Keratinocyte (primary cell): ENCODE results near the gene TBCD.

Experiments
- EZH2 ChIP-seq: IDR thresholded peaks from one replicate; pipeline ENCODE4 v1.6.1; 2012; ENCODE audit warnings: inconsistent platforms, mild to moderate bottlenecking, low read length, moderate library complexity
- TF ChIP-seq, protein P1 (sequence below), 3 experiments: IDR thresholded peaks in 1 of 3; conservative IDR thresholded peaks in 1 of 3; optimal IDR thresholded peaks in 1 of 3; 2 replicates in 2 of 3; 3 replicates in 1 of 3; pipeline versions ENCODE3 to v1.5.1; 2011; ENCODE audit warnings: low read length in 3 of 3, mild to moderate bottlenecking in 3 of 3, moderate library complexity in 2 of 3, control low read depth in 1 of 3, inconsistent platforms in 1 of 3; ENCODE audit not compliant: insufficient read depth in 2 of 3; ENCODE audit errors: extremely low read depth in 1 of 3

DNA sequence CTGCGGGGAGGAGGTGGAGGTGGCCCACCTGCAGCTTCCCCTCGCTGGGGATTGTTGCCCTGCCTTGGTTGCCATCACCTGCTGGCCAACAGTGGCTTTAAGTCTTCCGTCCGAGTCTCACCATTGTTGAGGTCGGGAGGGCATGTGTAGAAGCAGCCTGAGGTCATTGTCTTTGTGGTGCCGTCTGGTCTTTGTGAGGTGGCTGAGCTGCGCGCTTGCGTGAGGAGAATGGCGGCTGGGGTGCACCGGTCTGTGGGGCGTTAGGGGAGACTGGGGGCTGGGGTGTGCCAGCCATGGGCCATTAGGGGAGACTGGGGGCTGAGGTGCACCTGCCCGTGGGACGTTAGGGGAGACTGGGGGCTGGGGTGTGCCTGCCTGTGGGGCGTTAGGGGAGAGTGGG lies 51.7 kb downstream of the TBCD start:
- TF ChIP-seq, protein P1, sequence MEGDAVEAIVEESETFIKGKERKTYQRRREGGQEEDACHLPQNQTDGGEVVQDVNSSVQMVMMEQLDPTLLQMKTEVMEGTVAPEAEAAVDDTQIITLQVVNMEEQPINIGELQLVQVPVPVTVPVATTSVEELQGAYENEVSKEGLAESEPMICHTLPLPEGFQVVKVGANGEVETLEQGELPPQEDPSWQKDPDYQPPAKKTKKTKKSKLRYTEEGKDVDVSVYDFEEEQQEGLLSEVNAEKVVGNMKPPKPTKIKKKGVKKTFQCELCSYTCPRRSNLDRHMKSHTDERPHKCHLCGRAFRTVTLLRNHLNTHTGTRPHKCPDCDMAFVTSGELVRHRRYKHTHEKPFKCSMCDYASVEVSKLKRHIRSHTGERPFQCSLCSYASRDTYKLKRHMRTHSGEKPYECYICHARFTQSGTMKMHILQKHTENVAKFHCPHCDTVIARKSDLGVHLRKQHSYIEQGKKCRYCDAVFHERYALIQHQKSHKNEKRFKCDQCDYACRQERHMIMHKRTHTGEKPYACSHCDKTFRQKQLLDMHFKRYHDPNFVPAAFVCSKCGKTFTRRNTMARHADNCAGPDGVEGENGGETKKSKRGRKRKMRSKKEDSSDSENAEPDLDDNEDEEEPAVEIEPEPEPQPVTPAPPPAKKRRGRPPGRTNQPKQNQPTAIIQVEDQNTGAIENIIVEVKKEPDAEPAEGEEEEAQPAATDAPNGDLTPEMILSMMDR (optimal IDR thresholded peaks at IDR 0.05 in 1 of 3, IDR thresholded peaks at IDR 0.05 in 1 of 3, conservative IDR thresholded peaks at IDR 0.05 in 1 of 3; ENCODE audit: extremely low read depth in 1 of 3, insufficient read depth in 2 of 3, low read length in 3 of 3) = no peak
- TF ChIP-seq EZH2 = no peak
